ENCODE data around the gene SLX9. TPM values are rescaled to one million over a fixed set of nuclear protein-coding genes. Genes with fewer than 3 reads are reported as not detected.

The SLX9 gene
- polyA plus RNA-seq, 1 of the 3 experiments (the other 2 are of a cell fraction): 42.9 TPM

DNA sequence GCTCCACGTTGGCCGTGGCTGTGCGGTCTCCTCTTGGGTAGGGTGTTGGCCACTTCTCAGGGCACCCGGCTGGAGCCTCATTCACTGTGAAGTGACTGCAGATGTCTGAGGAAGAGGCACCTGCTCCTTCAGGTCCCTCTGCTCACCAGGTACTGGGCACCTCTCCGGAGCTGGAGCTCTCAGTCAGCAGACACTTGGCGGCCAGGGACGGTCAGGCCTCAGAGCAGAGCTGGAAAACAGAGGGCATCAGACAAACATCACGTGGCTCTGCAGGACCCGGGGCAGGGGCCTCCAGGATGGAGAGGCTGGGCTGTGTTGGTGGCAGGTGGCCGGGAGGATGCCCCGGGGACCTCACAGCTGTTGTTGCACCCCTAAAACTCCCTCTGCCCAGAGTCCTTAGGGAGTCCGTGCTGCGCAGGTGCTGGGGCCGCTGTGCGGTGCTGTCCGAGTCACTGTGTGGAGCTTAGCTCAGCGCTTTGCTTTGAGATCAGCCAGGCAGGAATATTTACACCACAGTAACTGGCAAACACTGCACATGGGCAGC, 59.7 kb downstream of the SLX9 start:
- no peaks in the 10 kb centered on the region for H3K9me3 ChIP-seq
- H3K4me2 ChIP-seq: no peak overlapping the region
- no peak for TF ChIP-seq MXI1 (IDR thresholded peaks at IDR 0.05; ENCODE audit: low read depth, low read length)
- no peak for TF ChIP-seq EP300 (IDR thresholded peaks at IDR 0.05; ENCODE audit: borderline replicate concordance in 1 of 2, low read depth in 1 of 2, low read length in 1 of 2)
- TF ChIP-seq, protein P1, sequence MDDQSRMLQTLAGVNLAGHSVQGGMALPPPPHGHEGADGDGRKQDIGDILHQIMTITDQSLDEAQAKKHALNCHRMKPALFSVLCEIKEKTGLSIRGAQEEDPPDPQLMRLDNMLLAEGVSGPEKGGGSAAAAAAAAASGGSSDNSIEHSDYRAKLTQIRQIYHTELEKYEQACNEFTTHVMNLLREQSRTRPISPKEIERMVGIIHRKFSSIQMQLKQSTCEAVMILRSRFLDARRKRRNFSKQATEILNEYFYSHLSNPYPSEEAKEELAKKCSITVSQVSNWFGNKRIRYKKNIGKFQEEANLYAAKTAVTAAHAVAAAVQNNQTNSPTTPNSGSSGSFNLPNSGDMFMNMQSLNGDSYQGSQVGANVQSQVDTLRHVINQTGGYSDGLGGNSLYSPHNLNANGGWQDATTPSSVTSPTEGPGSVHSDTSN (IDR thresholded peaks at IDR 0.05): no peak
- TF ChIP-seq CHD2 (IDR thresholded peaks at IDR 0.05; ENCODE audit: low read length, partially characterized antibody): no peak
- TF ChIP-seq, protein P2, sequence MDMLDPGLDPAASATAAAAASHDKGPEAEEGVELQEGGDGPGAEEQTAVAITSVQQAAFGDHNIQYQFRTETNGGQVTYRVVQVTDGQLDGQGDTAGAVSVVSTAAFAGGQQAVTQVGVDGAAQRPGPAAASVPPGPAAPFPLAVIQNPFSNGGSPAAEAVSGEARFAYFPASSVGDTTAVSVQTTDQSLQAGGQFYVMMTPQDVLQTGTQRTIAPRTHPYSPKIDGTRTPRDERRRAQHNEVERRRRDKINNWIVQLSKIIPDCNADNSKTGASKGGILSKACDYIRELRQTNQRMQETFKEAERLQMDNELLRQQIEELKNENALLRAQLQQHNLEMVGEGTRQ (IDR thresholded peaks at IDR 0.05; ENCODE audit: borderline replicate concordance, low read depth, low read length): no peak
- no peak for TF ChIP-seq MEF2A (IDR thresholded peaks at IDR 0.05; ENCODE audit: borderline replicate concordance, low read depth)
- no peak overlapping the region for H3K27ac ChIP-seq (ENCODE audit: low read depth in 2 of 2, low read length in 1 of 2)
- H4K20me1 ChIP-seq (ENCODE audit: insufficient read depth): no peaks in the 10 kb centered on the region
- no peak for DNase-seq
- H3F3A ChIP-seq (replicated peaks; ENCODE audit: insufficient read depth): no peaks in the 10 kb centered on the region
- POLR2A ChIA-PET: interaction anchor here (1.4 kb wide), 1 partner anchor 10 kb away, joined by 6 read pairs; no protein-coding TSS in a partner anchor
- H3K4me1 ChIP-seq (ENCODE audit: control insufficient read depth in 1 of 2, insufficient read depth in 2 of 2, low read depth in 1 of 2, low read length in 1 of 2): peaks cover 7 to 27% of the 10 kb centered on the region in 2 experiments; a peak in 1 of 4 replicates
- no peak overlapping the region for H3K4me3 ChIP-seq (ENCODE audit: low read depth in 2 of 2, low read length in 1 of 2)
- H3K27me3 ChIP-seq (ENCODE audit: insufficient read depth): no peaks in the 10 kb centered on the region
- H2AFZ ChIP-seq (ENCODE audit: low read depth): no peak overlapping the region
- no peak overlapping the region for H3K9ac ChIP-seq
- no peaks in the 10 kb centered on the region for H3K36me3 ChIP-seq (replicated peaks in 1 of 2; ENCODE audit: control insufficient read depth in 1 of 2, insufficient read depth in 2 of 2, low read length in 1 of 2)
- no peaks in the 10 kb centered on the region for H3K79me2 ChIP-seq (ENCODE audit: insufficient read depth)
- 81% methylated on average over 10 of the region's 17 CpGs for WGBS (ENCODE audit: low lambda C conversion rate)
- no peaks in the 10 kb centered on the region for H3K9me2 ChIP-seq
- CTCF ChIA-PET: interaction anchor here (0.9 to 4.8 kb wide), 2 partner anchors 54 to 130 kb away, joined by 3 to 26 read pairs; no protein-coding TSS in a partner anchor

DNA sequence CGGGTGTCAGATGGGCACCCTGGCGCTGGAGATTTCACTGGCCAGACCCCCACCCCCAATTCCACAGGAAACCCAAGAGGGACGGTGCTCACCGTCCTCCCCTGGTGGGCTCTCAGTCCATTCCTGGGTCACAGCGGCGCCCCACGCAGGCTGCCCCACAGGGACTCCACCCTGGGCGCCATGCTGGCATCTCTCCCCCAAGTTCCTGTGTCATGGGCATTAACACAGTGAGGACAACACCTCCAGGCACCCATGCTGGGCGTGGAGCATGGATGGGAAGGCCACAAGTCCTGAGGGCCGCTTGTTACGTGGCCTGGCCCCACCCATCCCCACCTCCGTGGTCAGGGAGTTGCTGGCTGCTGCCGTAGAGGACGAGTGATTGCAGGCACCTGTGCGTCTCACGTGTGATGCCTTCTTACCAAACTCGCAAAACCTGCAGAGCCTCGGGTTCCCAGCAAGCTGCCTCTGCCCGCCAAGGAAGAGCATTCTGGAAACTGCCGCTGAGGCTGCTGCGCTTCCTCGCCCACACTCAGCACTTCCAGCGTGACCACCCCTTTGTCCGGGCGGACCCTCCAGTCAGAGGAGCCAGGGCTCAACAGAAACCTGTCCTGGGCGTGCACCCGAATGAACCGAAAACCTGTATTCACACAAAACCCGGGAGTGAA, 60.3 kb downstream of the SLX9 start:
- Histone ChIP-seq H3K9me3 (no peaks in the 10 kb centered on the region), H3K27ac (ENCODE audit: low read depth in 2 of 2, low read length in 1 of 2) (no peak overlapping the region), H3K79me2 (ENCODE audit: insufficient read depth) (no peaks in the 10 kb centered on the region), H3K27me3 (ENCODE audit: insufficient read depth) (no peaks in the 10 kb centered on the region), H2AFZ (ENCODE audit: low read depth) (no peak overlapping the region; the same call in 1 of the 2 replicates), H3K36me3 (replicated peaks in 1 of 2; ENCODE audit: control insufficient read depth in 1 of 2, insufficient read depth in 2 of 2, low read length in 1 of 2) (no peaks in the 10 kb centered on the region), H3K4me3 (ENCODE audit: low read depth in 2 of 2, low read length in 1 of 2) (no peak overlapping the region), H3F3A (replicated peaks; ENCODE audit: insufficient read depth) (no peaks in the 10 kb centered on the region), H3K9ac (no peak overlapping the region), H3K4me1 (ENCODE audit: control insufficient read depth in 1 of 2, insufficient read depth in 2 of 2, low read depth in 1 of 2, low read length in 1 of 2) (peaks cover 7 to 23% of the 10 kb centered on the region in 2 experiments; a peak in 1 of 4 replicates), H3K4me2 (0 out of 2 replicates have a peak overlapping the region, but pooled peaks have one; percentile 49), H4K20me1 (ENCODE audit: insufficient read depth) (no peaks in the 10 kb centered on the region), H3K9me2 (no peaks in the 10 kb centered on the region)
- POLR2A ChIA-PET: no interaction called here
- 92% methylated on average over 14 of the region's 29 CpGs for WGBS (ENCODE audit: low lambda C conversion rate)
- CTCF ChIA-PET: no interaction called here
- no peak for DNase-seq
- TF ChIP-seq EZH2phosphoT487 (IDR thresholded peaks at IDR 0.05; ENCODE audit: borderline replicate concordance, low read depth) (no peak), RFX5 (IDR thresholded peaks at IDR 0.05; ENCODE audit: low read length) (no peak), SIN3A (IDR thresholded peaks at IDR 0.05; ENCODE audit: borderline replicate concordance, low read depth, low read length) (no peak), TAF1 (IDR thresholded peaks at IDR 0.05; ENCODE audit: borderline replicate concordance, low read depth, low read length) (no peak), GABPA (IDR thresholded peaks at IDR 0.05; ENCODE audit: low read depth) (no peak), FOSL2 (IDR thresholded peaks at IDR 0.05; ENCODE audit: borderline replicate concordance, low read depth) (no peak)
- TF ChIP-seq, protein P3, sequence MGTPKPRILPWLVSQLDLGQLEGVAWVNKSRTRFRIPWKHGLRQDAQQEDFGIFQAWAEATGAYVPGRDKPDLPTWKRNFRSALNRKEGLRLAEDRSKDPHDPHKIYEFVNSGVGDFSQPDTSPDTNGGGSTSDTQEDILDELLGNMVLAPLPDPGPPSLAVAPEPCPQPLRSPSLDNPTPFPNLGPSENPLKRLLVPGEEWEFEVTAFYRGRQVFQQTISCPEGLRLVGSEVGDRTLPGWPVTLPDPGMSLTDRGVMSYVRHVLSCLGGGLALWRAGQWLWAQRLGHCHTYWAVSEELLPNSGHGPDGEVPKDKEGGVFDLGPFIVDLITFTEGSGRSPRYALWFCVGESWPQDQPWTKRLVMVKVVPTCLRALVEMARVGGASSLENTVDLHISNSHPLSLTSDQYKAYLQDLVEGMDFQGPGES (IDR thresholded peaks at IDR 0.05; ENCODE audit: low read depth, low read length): no peak
- TF ChIP-seq, protein P4, sequence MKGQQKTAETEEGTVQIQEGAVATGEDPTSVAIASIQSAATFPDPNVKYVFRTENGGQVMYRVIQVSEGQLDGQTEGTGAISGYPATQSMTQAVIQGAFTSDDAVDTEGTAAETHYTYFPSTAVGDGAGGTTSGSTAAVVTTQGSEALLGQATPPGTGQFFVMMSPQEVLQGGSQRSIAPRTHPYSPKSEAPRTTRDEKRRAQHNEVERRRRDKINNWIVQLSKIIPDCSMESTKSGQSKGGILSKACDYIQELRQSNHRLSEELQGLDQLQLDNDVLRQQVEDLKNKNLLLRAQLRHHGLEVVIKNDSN (IDR thresholded peaks at IDR 0.05; ENCODE audit: borderline replicate concordance, low read depth): no peak
- TF ChIP-seq, protein P5, sequence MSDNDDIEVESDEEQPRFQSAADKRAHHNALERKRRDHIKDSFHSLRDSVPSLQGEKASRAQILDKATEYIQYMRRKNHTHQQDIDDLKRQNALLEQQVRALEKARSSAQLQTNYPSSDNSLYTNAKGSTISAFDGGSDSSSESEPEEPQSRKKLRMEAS (IDR thresholded peaks at IDR 0.05; ENCODE audit: low read depth): no peak
- TF ChIP-seq, protein P1 (IDR thresholded peaks at IDR 0.05): no peak

Measured in SK-N-SH (cell line).